Effector memory CD4-positive, alpha-beta T cell (primary cell): ENCODE measurements around the gene ZDHHC13.

Experiments
- DNase-seq, 3 donors: peaks; one replicate each; pipeline ENCODE4 v3.0.0-alpha.2; 2020
- H3K27ac ChIP-seq: 2 replicates; pipeline ENCODE4 v1.7.0; 2013; ENCODE audit warnings: mild to moderate bottlenecking, low read length, moderate library complexity; ENCODE audit not compliant: insufficient read depth, poor library complexity, severe bottlenecking
- H3K27me3 ChIP-seq: replicated peaks from 2 replicates; pipeline ENCODE4 v1.7.0; 2013; ENCODE audit warnings: mild to moderate bottlenecking, low read length; ENCODE audit not compliant: insufficient read depth, control insufficient read depth, poor library complexity, severe bottlenecking
- H3K36me3 ChIP-seq: 2 replicates; pipeline ENCODE4 v1.7.0; 2013; ENCODE audit warnings: mild to moderate bottlenecking, low read length, moderate library complexity; ENCODE audit not compliant: control insufficient read depth, insufficient read depth
- H3K4me1 ChIP-seq: 2 replicates; pipeline ENCODE4 v1.7.0; 2013; ENCODE audit warnings: low read length, mild to moderate bottlenecking; ENCODE audit not compliant: control insufficient read depth, insufficient read depth, poor library complexity, severe bottlenecking
- H3K4me3 ChIP-seq: 2 replicates; pipeline ENCODE4 v1.7.0; 2013; ENCODE audit warnings: low read length, low read depth, mild to moderate bottlenecking; ENCODE audit not compliant: insufficient read depth, poor library complexity, severe bottlenecking
- H3K9me3 ChIP-seq: 2 replicates; pipeline ENCODE4 v1.7.0; 2013; ENCODE audit warnings: mild to moderate bottlenecking, low read length, moderate library complexity; ENCODE audit not compliant: control insufficient read depth

ZDHHC13 gene

DNA sequence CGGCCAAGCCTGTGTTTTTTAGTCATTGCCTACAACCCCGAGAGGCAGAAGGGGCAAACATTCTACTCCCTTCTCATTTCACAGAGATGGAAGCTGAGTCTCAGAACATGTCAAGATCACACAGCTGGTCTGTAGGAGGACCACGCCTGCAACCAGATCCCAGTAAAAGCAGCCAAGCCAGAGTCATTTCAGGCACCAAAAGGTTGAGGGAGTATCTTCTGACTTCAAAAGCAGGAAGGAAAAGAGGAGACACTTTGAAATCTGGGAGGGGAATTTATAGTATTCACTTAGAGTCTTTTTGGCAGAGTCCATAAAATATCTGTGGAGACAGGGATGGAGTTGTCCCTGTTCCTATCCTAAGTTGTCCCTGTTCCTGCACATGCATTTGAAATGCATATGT lies 17.9 kb upstream of the ZDHHC13 start:
- Histone ChIP-seq H3K9me3 (no peaks in the 10 kb centered on the region), H3K27me3 (no peaks in the 10 kb centered on the region), H3K4me3 (no peak overlapping the region), H3K4me1 (no peaks in the 10 kb centered on the region), H3K27ac (no peak overlapping the region), H3K36me3 (no peaks in the 10 kb centered on the region)
- DNase-seq: no peak

DNA sequence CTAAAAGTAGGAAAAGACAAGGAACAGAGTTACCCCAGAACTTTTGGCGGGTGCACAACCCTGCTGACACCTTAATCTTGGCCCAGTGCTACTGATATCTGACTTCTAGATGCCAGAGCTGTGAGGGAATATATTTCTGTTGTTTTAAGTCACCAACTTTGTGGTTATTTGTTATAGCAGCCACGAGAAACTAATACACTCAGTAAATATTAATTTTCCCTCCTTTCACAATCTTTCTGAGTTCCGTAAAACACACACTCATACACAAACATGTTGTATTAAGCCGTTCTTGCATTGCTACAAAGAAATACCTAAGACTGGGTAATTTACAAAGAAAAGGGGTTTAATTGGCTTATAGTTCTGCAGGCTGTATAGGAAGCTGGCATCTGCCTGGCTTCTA lies 16.1 kb upstream of the ZDHHC13 start:
- no peaks in the 10 kb centered on the region for H3K27me3 ChIP-seq
- no peak for DNase-seq

DNA sequence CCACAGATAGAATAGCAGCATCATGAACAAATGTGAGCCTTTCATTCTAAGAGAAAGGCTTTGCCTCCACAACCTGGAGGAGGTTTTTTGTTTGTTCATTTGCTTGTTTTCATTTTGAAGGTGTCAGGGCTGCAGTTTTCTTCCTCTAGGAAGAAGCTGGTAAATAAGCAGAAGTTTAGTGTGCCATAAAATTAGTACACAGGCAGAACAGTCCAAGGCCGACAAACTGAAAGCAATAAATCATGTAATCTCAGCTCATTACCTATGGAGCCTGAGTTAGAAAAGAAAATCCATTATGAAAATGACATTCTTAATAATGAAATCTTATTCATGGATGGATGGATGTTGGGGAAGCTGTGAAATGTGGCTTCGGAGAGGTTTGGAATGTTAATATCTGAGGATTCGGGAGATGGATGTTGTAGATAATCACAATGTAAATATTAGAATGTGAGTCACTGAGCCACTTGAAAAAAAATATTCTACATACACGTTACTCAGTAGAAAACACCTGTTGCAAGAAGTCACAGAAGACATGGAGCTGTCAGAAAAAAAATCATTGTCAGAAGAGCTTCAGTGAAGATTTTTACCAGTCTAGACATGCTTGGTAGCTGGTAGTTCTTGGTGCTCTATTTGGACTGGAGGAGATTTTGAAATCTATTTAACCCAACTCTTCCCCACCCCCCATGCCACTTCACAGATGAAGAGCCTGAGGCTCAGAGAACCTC lies 15.0 kb upstream of the ZDHHC13 start:
- DNase-seq: no peak
- Histone ChIP-seq H3K27ac (no peak overlapping the region), H3K36me3 (no peaks in the 10 kb centered on the region), H3K4me3 (no peak overlapping the region), H3K27me3 (no peaks in the 10 kb centered on the region), H3K4me1 (no peaks in the 10 kb centered on the region), H3K9me3 (no peaks in the 10 kb centered on the region)

More for the DNA sequence above, 16.1 kb upstream of the ZDHHC13 start:
- H3K9me3 ChIP-seq: no peaks in the 10 kb centered on the region
- H3K4me3 ChIP-seq: no peak overlapping the region
- no peaks in the 10 kb centered on the region for H3K4me1 ChIP-seq
- H3K27ac ChIP-seq: no peak overlapping the region
- no peaks in the 10 kb centered on the region for H3K36me3 ChIP-seq

DNA sequence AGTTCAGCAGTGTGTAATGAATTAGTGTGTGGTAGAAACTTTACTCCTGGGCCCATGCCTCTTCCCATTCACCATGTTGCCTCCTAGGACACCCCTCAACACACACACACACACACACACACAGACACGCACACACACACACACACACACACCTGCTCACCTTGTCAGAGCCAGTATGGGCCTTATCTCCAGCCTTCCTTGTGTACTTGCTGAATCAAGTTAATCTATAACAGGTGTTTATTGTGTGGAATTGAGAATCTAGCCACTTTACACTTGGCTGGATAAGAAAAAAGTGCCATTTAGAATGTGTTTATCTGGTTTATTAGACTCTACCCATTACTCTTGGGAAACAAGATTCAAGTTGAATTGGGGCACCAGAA lies 14.5 kb upstream of the ZDHHC13 start:
- H3K36me3 ChIP-seq: no peaks in the 10 kb centered on the region
- no peak overlapping the region for H3K4me3 ChIP-seq
- H3K9me3 ChIP-seq: no peaks in the 10 kb centered on the region
- no peaks in the 10 kb centered on the region for H3K4me1 ChIP-seq
- H3K27me3 ChIP-seq: no peaks in the 10 kb centered on the region
- no peak for DNase-seq
- H3K27ac ChIP-seq: no peak overlapping the region

DNA sequence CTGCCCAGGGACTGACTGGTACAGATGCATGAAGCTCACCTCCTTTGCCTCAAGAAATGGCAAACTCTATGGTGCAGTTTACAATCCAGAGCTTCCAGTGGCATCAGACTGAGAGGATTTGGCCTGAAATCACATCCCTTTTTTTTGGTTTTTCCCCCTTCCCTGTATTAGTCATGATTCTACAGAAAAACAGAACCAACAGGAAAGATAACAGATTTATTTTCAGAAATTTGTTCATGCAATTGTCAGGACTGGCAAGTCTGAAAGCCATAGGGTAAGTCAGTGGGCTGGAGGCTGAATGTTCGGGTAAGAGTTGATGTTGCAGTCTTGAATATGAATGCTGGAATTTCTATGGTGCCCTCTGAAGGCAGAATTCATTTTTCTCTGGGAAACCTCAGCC lies 12.0 kb upstream of the ZDHHC13 start:
- Histone ChIP-seq H3K9me3 (no peaks in the 10 kb centered on the region), H3K27ac (no peak overlapping the region), H3K27me3 (no peaks in the 10 kb centered on the region), H3K4me1 (no peaks in the 10 kb centered on the region), H3K4me3 (no peak overlapping the region), H3K36me3 (no peaks in the 10 kb centered on the region)
- no peak for DNase-seq

DNA sequence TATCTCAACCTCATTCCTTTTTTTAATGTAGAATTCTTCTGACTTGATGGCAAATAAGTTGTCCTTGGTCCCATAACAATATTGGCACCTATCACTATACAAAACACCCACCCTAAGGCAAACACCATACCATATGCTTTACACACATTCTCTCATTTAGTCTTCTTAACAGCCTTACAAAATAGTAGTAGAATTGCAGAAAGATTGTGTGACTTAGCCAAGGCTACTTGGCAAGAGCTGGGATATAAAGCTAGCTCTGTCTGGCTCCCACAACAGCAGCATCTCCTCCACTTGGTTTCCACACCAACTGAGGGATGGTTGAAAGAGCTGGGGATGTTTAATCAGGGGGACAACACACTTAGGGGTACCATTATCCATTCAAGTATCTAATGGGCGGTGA lies 9.8 kb upstream of the ZDHHC13 start:
- no peak overlapping the region for H3K27ac ChIP-seq
- no peaks in the 10 kb centered on the region for H3K4me1 ChIP-seq
- no peaks in the 10 kb centered on the region for H3K36me3 ChIP-seq
- DNase-seq: no peak
- H3K9me3 ChIP-seq: no peaks in the 10 kb centered on the region
- no peak overlapping the region for H3K4me3 ChIP-seq
- no peaks in the 10 kb centered on the region for H3K27me3 ChIP-seq

DNA sequence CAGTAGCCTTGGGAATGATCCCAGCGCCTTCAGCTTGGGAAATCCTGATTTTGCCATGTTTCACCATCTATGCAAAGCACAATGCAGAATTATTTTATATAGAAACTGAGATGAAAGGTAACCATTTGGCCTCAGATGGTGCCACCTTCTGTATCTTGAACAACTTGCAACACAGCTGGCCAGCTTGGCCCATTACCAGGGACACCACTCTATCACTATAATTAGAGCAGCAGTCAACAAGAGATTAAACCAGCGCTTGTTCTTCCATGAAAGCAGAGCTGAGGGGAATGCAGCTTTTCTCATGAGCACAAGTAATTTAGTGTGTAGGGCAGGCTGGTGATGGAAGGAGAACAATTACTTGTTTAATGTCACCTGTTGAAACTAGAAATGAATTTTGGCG lies 6.7 kb upstream of the ZDHHC13 start:
- no peaks in the 10 kb centered on the region for H3K36me3 ChIP-seq
- no peak overlapping the region for H3K27ac ChIP-seq
- no peaks in the 10 kb centered on the region for H3K4me1 ChIP-seq
- no peaks in the 10 kb centered on the region for H3K9me3 ChIP-seq
- DNase-seq: no peak
- H3K4me3 ChIP-seq: no peak overlapping the region
- H3K27me3 ChIP-seq: no peaks in the 10 kb centered on the region

DNA sequence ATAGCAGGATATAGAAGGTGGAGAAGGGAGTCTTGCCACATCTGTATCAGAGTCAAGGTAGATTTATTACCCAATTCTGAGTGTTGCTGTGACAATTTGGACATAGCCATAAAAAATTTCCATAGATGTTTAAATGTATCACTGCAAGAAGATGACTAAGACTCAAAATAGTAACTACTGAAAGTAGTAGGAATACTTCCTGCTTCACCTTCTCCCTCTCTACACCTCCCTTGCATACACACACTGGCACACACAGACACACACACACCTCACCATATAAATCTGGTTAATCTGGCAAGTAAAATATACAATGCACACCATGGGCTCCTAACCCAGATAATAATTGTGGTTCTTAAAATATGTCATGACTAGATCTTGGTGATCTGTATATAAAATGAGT lies 5.2 kb upstream of the ZDHHC13 start:
- H3K27me3 ChIP-seq: no peaks in the 10 kb centered on the region
- H3K27ac ChIP-seq: no peak overlapping the region
- no peaks in the 10 kb centered on the region for H3K9me3 ChIP-seq
- H3K36me3 ChIP-seq: no peaks in the 10 kb centered on the region
- peaks cover 7% of the 10 kb centered on the region for H3K4me1 ChIP-seq
- no peak for DNase-seq
- H3K4me3 ChIP-seq: no peak overlapping the region

DNA sequence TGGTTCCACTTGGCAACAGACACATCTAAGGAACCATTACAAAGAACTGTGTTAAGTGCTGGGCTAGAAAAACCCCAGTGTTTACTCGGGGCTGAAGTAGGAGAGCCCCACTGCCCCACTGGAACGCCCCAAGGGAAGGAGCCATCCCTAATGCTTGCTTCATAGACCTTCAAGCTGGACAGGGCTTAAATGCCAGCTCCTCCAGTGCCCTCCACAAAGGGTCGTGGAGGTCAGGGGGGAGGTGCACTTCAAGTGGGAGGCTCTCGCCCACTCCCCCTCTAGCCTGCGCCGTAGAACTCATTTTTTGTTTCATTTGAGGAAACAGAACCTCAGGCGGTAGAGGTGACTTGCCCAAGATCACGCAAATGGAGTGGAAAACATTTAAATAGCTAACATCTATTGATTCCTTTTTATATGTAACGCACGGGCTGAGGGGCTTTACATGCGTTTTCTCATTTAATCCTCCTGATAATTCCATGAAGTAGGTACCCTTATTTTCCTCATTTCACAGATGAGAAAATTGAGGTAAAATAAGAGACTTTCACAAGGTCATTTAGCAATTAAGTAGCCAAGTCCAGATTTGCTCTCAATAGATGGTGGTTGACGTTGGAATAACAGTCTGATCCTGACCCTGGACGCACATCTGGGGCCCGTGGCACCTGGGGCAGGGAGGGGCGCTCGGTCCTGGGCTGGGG lies 545 bp upstream of the ZDHHC13 start:
- Histone ChIP-seq H3K9me3 (no peaks in the 10 kb centered on the region), H3K27me3 (no peaks in the 10 kb centered on the region), H3K4me1 (peaks cover 14% of the 10 kb centered on the region), H3K36me3 (no peaks in the 10 kb centered on the region), H3K4me3 (peak overlapping the region; percentile 94), H3K27ac (peak overlapping the region; percentile 42)
- DNase-seq: no peak

DNA sequence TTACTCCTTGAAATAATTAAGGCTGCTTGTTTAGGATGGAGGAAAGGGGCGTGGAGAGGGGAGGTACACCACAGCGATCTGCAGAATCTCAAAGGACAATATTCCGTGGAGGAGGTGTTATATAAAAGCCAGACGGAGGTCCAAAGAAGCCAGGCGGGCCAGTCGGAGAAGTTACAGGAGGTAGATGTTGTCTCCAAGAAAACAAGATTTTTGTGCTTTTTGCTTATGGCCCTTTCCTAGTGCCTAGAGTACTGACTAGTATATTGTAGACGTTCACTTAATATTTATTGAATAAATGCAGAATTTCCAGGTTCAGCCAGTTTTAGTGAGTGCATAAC lies 761 bp downstream of the ZDHHC13 start:
- no peaks in the 10 kb centered on the region for H3K9me3 ChIP-seq
- H3K27ac ChIP-seq: no peak overlapping the region
- peak overlapping the region; percentile 94 for H3K4me3 ChIP-seq
- DNase-seq: no peak
- H3K36me3 ChIP-seq: no peaks in the 10 kb centered on the region
- peaks cover 14% of the 10 kb centered on the region for H3K4me1 ChIP-seq
- H3K27me3 ChIP-seq: no peaks in the 10 kb centered on the region
